Gastrocnemius medialis (tissue), 4 donors: ENCODE data around the gene PCDHGB7.
"Not testable (repeated sequence)": the region's sequence is repeated elsewhere in the genome, so short reads cannot be mapped to it uniquely, and the experiment has no call there.

Source experiments
- POLR2A ChIP-seq, 2 donors: fragments of 450-650 bp; IDR thresholded peaks; one replicate each; pipeline ENCODE4 v1.6.1; 2017; ENCODE audit warnings: antibody characterized with exemption in 2 of 2, mild to moderate bottlenecking in 2 of 2, moderate library complexity in 2 of 2
- TF ChIP-seq, protein P1 (sequence below), 5 experiments: fragments of 450-650 bp in 3 of 5; fragments of 200-600 bp in 2 of 5; sonication (generic) in 2 of 5; IDR thresholded peaks in 4 of 5; conservative IDR thresholded peaks in 1 of 5; 1 replicate in 4 of 5; 2 replicates in 1 of 5; pipeline ENCODE4 v1.5.1; 2016 to 2019; ENCODE audit warnings: antibody characterized with exemption in 5 of 5, mild to moderate bottlenecking in 3 of 5, moderate library complexity in 3 of 5

DNA sequence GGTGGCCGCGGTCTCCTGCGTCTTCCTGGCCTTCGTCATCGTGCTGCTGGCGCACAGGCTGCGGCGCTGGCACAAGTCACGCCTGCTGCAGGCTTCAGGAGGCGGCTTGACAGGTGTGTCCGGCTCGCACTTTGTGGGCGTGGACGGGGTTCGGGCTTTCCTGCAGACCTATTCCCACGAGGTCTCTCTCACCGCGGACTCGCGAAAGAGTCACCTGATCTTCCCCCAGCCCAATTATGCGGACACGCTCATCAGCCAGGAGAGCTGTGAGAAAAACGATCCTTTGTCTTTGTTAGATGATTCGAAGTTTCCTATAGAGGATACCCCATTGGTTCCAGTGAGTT, 2.2 kb upstream of the PCDHGB7 start:
- TF ChIP-seq, protein P1, sequence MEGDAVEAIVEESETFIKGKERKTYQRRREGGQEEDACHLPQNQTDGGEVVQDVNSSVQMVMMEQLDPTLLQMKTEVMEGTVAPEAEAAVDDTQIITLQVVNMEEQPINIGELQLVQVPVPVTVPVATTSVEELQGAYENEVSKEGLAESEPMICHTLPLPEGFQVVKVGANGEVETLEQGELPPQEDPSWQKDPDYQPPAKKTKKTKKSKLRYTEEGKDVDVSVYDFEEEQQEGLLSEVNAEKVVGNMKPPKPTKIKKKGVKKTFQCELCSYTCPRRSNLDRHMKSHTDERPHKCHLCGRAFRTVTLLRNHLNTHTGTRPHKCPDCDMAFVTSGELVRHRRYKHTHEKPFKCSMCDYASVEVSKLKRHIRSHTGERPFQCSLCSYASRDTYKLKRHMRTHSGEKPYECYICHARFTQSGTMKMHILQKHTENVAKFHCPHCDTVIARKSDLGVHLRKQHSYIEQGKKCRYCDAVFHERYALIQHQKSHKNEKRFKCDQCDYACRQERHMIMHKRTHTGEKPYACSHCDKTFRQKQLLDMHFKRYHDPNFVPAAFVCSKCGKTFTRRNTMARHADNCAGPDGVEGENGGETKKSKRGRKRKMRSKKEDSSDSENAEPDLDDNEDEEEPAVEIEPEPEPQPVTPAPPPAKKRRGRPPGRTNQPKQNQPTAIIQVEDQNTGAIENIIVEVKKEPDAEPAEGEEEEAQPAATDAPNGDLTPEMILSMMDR (IDR thresholded peaks at IDR 0.05 in 4 of 5, conservative IDR thresholded peaks at IDR 0.05 in 1 of 5): not testable (repeated sequence)
- TF ChIP-seq POLR2A (IDR thresholded peaks at IDR 0.05): not testable (repeated sequence)
